ENCODE measurements around the gene CSH2. TPM values are rescaled to one million over a fixed set of nuclear protein-coding genes. Genes with fewer than 3 reads are reported as not detected.
A peak's percentile ranks its signal among the peaks of the same experiment; 100 is the strongest.
"Not testable (repeated sequence)": the region's sequence is repeated elsewhere in the genome, so short reads cannot be mapped to it uniquely, and the experiment has no call there.

The CSH2 gene
- total RNA-seq, 1 donor from 2014 or later: not detected

GRCh38 chr17:63892316-63893037 lies 19.0 kb upstream of the CSH2 start:
- not testable (repeated sequence) for H3K9me3 ChIP-seq (ENCODE audit: low read depth); H4K20me1 ChIP-seq (ENCODE audit: low read depth); H3K4me3 Mint-ChIP-seq; H3K9me3 Mint-ChIP-seq; H3K27me3 ChIP-seq; H3K4me3 ChIP-seq; H3K27ac Mint-ChIP-seq; H3K4me1 ChIP-seq; H3K4me2 ChIP-seq; H3K79me2 ChIP-seq (ENCODE audit: low read depth); H3K9ac ChIP-seq; H3K36me3 ChIP-seq; H3K27me3 Mint-ChIP-seq (ENCODE audit: insufficient read depth, low read depth); H3F3A ChIP-seq (ENCODE audit: low read depth); H3K27ac ChIP-seq; H3K4me1 Mint-ChIP-seq; H3K36me3 Mint-ChIP-seq; H2AFZ ChIP-seq (replicated peaks)
- TF ChIP-seq CTCF (IDR thresholded peaks at IDR 0.05): peak; percentile 60
- DNase-seq (ENCODE audit: low spot score): peak; percentile 58

GRCh38 chr17:63889026-63889848 lies 15.8 kb upstream of the CSH2 start:
- not testable (repeated sequence) for H3K9ac ChIP-seq; H3K4me3 Mint-ChIP-seq; H3K27ac ChIP-seq; H3K4me1 Mint-ChIP-seq; H3K79me2 ChIP-seq (ENCODE audit: low read depth); H3K27me3 ChIP-seq; H4K20me1 ChIP-seq (ENCODE audit: low read depth); H2AFZ ChIP-seq (replicated peaks); H3K36me3 ChIP-seq; H3K36me3 Mint-ChIP-seq; H3K27me3 Mint-ChIP-seq (ENCODE audit: insufficient read depth, low read depth); H3K9me3 Mint-ChIP-seq; H3K4me3 ChIP-seq; H3K4me2 ChIP-seq; H3K9me3 ChIP-seq (ENCODE audit: low read depth); H3K4me1 ChIP-seq; H3F3A ChIP-seq (ENCODE audit: low read depth)
- TF ChIP-seq CTCF (IDR thresholded peaks at IDR 0.05): peak; percentile 52
- peak overlapping the region; percentile 69 for H3K27ac Mint-ChIP-seq
- DNase-seq (ENCODE audit: low spot score): peak; percentile 63

- H3K79me2 ChIP-seq (ENCODE audit: low read depth); H3K4me1 ChIP-seq; H3K9me3 ChIP-seq (ENCODE audit: low read depth); H3K9me3 Mint-ChIP-seq; H3K4me3 Mint-ChIP-seq; H3K36me3 Mint-ChIP-seq; H3K4me1 Mint-ChIP-seq; H3K27ac ChIP-seq; H3K4me3 ChIP-seq; H3F3A ChIP-seq (ENCODE audit: low read depth); H3K9ac ChIP-seq; H4K20me1 ChIP-seq (ENCODE audit: low read depth); H3K36me3 ChIP-seq; H2AFZ ChIP-seq (replicated peaks); H3K4me2 ChIP-seq; H3K27ac Mint-ChIP-seq; DNase-seq (ENCODE audit: low spot score); H3K27me3 ChIP-seq; H3K27me3 Mint-ChIP-seq (ENCODE audit: insufficient read depth, low read depth): not testable (repeated sequence)
These were observed 11.6 kb upstream of the CSH2 start for GRCh38 chr17:63885119-63885518.

- not testable (repeated sequence) for H3K27me3 Mint-ChIP-seq (ENCODE audit: insufficient read depth, low read depth); H3K36me3 Mint-ChIP-seq; H4K20me1 ChIP-seq (ENCODE audit: low read depth); H3K27ac Mint-ChIP-seq; H3K27me3 ChIP-seq; H3K27ac ChIP-seq; H3K79me2 ChIP-seq (ENCODE audit: low read depth); H3K36me3 ChIP-seq; H3K4me1 ChIP-seq; DNase-seq (ENCODE audit: low spot score); H3K4me3 ChIP-seq; H3K9me3 Mint-ChIP-seq; H3K4me2 ChIP-seq; H3F3A ChIP-seq (ENCODE audit: low read depth); H3K4me3 Mint-ChIP-seq; H3K9me3 ChIP-seq (ENCODE audit: low read depth); H2AFZ ChIP-seq (replicated peaks); H3K9ac ChIP-seq; H3K4me1 Mint-ChIP-seq
These were observed 9.2 kb upstream of the CSH2 start for GRCh38 chr17:63882626-63883126.

All from neural progenitor cell (in vitro differentiated cells).